Measurements from ENCODE around the gene MYO9B.
"Not testable (repeated sequence)": the region's sequence is repeated elsewhere in the genome, so short reads cannot be mapped to it uniquely, and the experiment has no call there.

Gene MYO9B

GRCh38 chr19:17138052-17138846, 62.7 kb downstream of the MYO9B start:
- not testable (repeated sequence) for H3K9me3 ChIP-seq (ENCODE audit: control insufficient read depth, low read length); H3K27me3 ChIP-seq (replicated peaks; ENCODE audit: control insufficient read depth, insufficient read depth, low read length, poor library complexity, severe bottlenecking); DNase-seq; H3K4me3 ChIP-seq (ENCODE audit: insufficient read depth, low read depth, low read length, poor library complexity, severe bottlenecking); H3K27ac ChIP-seq (ENCODE audit: insufficient read depth, low read length, poor library complexity, severe bottlenecking); H3K4me1 ChIP-seq (ENCODE audit: control insufficient read depth, insufficient read depth, low read length, poor library complexity, severe bottlenecking)
- H3K36me3 ChIP-seq (ENCODE audit: control insufficient read depth, insufficient read depth, low read length) = peaks cover 14% of the 10 kb centered on the region

GRCh38 chr19:17138937-17139598, 63.5 kb downstream of the MYO9B start:
- H3K4me3 ChIP-seq (ENCODE audit: insufficient read depth, low read depth, low read length, poor library complexity, severe bottlenecking) = no peak overlapping the region
- DNase-seq = no peak
- no peaks in the 10 kb centered on the region for H3K27me3 ChIP-seq (replicated peaks; ENCODE audit: control insufficient read depth, insufficient read depth, low read length, poor library complexity, severe bottlenecking)
- H3K36me3 ChIP-seq (ENCODE audit: control insufficient read depth, insufficient read depth, low read length) = peaks cover 14% of the 10 kb centered on the region
- peaks cover 4% of the 10 kb centered on the region for H3K4me1 ChIP-seq (ENCODE audit: control insufficient read depth, insufficient read depth, low read length, poor library complexity, severe bottlenecking)
- no peak overlapping the region for H3K27ac ChIP-seq (ENCODE audit: insufficient read depth, low read length, poor library complexity, severe bottlenecking)
- H3K9me3 ChIP-seq (ENCODE audit: control insufficient read depth, low read length) = no peaks in the 10 kb centered on the region

- not testable (repeated sequence) for H3K27me3 ChIP-seq (replicated peaks; ENCODE audit: control insufficient read depth, insufficient read depth, low read length, poor library complexity, severe bottlenecking); H3K4me1 ChIP-seq (ENCODE audit: control insufficient read depth, insufficient read depth, low read length, poor library complexity, severe bottlenecking); H3K27ac ChIP-seq (ENCODE audit: insufficient read depth, low read length, poor library complexity, severe bottlenecking); DNase-seq; H3K4me3 ChIP-seq (ENCODE audit: insufficient read depth, low read depth, low read length, poor library complexity, severe bottlenecking); H3K9me3 ChIP-seq (ENCODE audit: control insufficient read depth, low read length)
- H3K36me3 ChIP-seq (ENCODE audit: control insufficient read depth, insufficient read depth, low read length) = peaks cover 32% of the 10 kb centered on the region
Observed at GRCh38 chr19:17144771-17145170, 69.2 kb downstream of the MYO9B start.

- Histone ChIP-seq H3K36me3 (ENCODE audit: control insufficient read depth, insufficient read depth, low read length) (peaks cover 38% of the 10 kb centered on the region), H3K27me3 (replicated peaks; ENCODE audit: control insufficient read depth, insufficient read depth, low read length, poor library complexity, severe bottlenecking) (no peaks in the 10 kb centered on the region), H3K4me1 (ENCODE audit: control insufficient read depth, insufficient read depth, low read length, poor library complexity, severe bottlenecking) (no peaks in the 10 kb centered on the region), H3K4me3 (ENCODE audit: insufficient read depth, low read depth, low read length, poor library complexity, severe bottlenecking) (no peak overlapping the region), H3K9me3 (ENCODE audit: control insufficient read depth, low read length) (no peaks in the 10 kb centered on the region), H3K27ac (ENCODE audit: insufficient read depth, low read length, poor library complexity, severe bottlenecking) (no peak overlapping the region)
- no peak for DNase-seq
Observed at GRCh38 chr19:17145546-17146497, 70.2 kb downstream of the MYO9B start.

GRCh38 chr19:17148130-17148529, 72.6 kb downstream of the MYO9B start:
- H3K27ac ChIP-seq (ENCODE audit: insufficient read depth, low read length, poor library complexity, severe bottlenecking) = no peak overlapping the region
- no peak overlapping the region for H3K4me3 ChIP-seq (ENCODE audit: insufficient read depth, low read depth, low read length, poor library complexity, severe bottlenecking)
- no peaks in the 10 kb centered on the region for H3K9me3 ChIP-seq (ENCODE audit: control insufficient read depth, low read length)
- no peaks in the 10 kb centered on the region for H3K27me3 ChIP-seq (replicated peaks; ENCODE audit: control insufficient read depth, insufficient read depth, low read length, poor library complexity, severe bottlenecking)
- peaks cover 43% of the 10 kb centered on the region for H3K36me3 ChIP-seq (ENCODE audit: control insufficient read depth, insufficient read depth, low read length)
- DNase-seq = no peak
- H3K4me1 ChIP-seq (ENCODE audit: control insufficient read depth, insufficient read depth, low read length, poor library complexity, severe bottlenecking) = no peaks in the 10 kb centered on the region

- Histone ChIP-seq H3K27ac (ENCODE audit: insufficient read depth, low read length, poor library complexity, severe bottlenecking) (no peak overlapping the region), H3K4me1 (ENCODE audit: control insufficient read depth, insufficient read depth, low read length, poor library complexity, severe bottlenecking) (no peaks in the 10 kb centered on the region), H3K36me3 (ENCODE audit: control insufficient read depth, insufficient read depth, low read length) (peaks cover 53% of the 10 kb centered on the region), H3K9me3 (ENCODE audit: control insufficient read depth, low read length) (no peaks in the 10 kb centered on the region), H3K4me3 (ENCODE audit: insufficient read depth, low read depth, low read length, poor library complexity, severe bottlenecking) (no peak overlapping the region), H3K27me3 (replicated peaks; ENCODE audit: control insufficient read depth, insufficient read depth, low read length, poor library complexity, severe bottlenecking) (no peaks in the 10 kb centered on the region)
- no peak for DNase-seq
Observed at GRCh38 chr19:17149393-17150135, 74.0 kb downstream of the MYO9B start.

- Histone ChIP-seq H3K4me1 (ENCODE audit: control insufficient read depth, insufficient read depth, low read length, poor library complexity, severe bottlenecking) (no peaks in the 10 kb centered on the region), H3K4me3 (ENCODE audit: insufficient read depth, low read depth, low read length, poor library complexity, severe bottlenecking) (no peak overlapping the region), H3K9me3 (ENCODE audit: control insufficient read depth, low read length) (no peaks in the 10 kb centered on the region), H3K36me3 (ENCODE audit: control insufficient read depth, insufficient read depth, low read length) (peaks cover 68% of the 10 kb centered on the region), H3K27me3 (replicated peaks; ENCODE audit: control insufficient read depth, insufficient read depth, low read length, poor library complexity, severe bottlenecking) (no peaks in the 10 kb centered on the region), H3K27ac (ENCODE audit: insufficient read depth, low read length, poor library complexity, severe bottlenecking) (no peak overlapping the region)
- no peak for DNase-seq
Observed at GRCh38 chr19:17153996-17154395, 78.4 kb downstream of the MYO9B start.

GRCh38 chr19:17155251-17155650, 79.7 kb downstream of the MYO9B start:
- H3K4me3 ChIP-seq (ENCODE audit: insufficient read depth, low read depth, low read length, poor library complexity, severe bottlenecking) = no peak overlapping the region
- H3K27me3 ChIP-seq (replicated peaks; ENCODE audit: control insufficient read depth, insufficient read depth, low read length, poor library complexity, severe bottlenecking) = no peaks in the 10 kb centered on the region
- H3K27ac ChIP-seq (ENCODE audit: insufficient read depth, low read length, poor library complexity, severe bottlenecking) = no peak overlapping the region
- peaks cover 71% of the 10 kb centered on the region for H3K36me3 ChIP-seq (ENCODE audit: control insufficient read depth, insufficient read depth, low read length)
- no peak for DNase-seq
- H3K4me1 ChIP-seq (ENCODE audit: control insufficient read depth, insufficient read depth, low read length, poor library complexity, severe bottlenecking) = no peaks in the 10 kb centered on the region
- H3K9me3 ChIP-seq (ENCODE audit: control insufficient read depth, low read length) = no peaks in the 10 kb centered on the region

GRCh38 chr19:17156296-17156946, 80.8 kb downstream of the MYO9B start:
- Histone ChIP-seq H3K4me1 (ENCODE audit: control insufficient read depth, insufficient read depth, low read length, poor library complexity, severe bottlenecking) (no peaks in the 10 kb centered on the region), H3K27ac (ENCODE audit: insufficient read depth, low read length, poor library complexity, severe bottlenecking) (no peak overlapping the region), H3K4me3 (ENCODE audit: insufficient read depth, low read depth, low read length, poor library complexity, severe bottlenecking) (no peak overlapping the region), H3K9me3 (ENCODE audit: control insufficient read depth, low read length) (no peaks in the 10 kb centered on the region), H3K36me3 (ENCODE audit: control insufficient read depth, insufficient read depth, low read length) (peaks cover 72% of the 10 kb centered on the region), H3K27me3 (replicated peaks; ENCODE audit: control insufficient read depth, insufficient read depth, low read length, poor library complexity, severe bottlenecking) (no peaks in the 10 kb centered on the region)
- no peak for DNase-seq

Measured in effector memory CD4-positive, alpha-beta T cell (primary cell).